ENCODE results near the gene EPAS1.

DNA sequence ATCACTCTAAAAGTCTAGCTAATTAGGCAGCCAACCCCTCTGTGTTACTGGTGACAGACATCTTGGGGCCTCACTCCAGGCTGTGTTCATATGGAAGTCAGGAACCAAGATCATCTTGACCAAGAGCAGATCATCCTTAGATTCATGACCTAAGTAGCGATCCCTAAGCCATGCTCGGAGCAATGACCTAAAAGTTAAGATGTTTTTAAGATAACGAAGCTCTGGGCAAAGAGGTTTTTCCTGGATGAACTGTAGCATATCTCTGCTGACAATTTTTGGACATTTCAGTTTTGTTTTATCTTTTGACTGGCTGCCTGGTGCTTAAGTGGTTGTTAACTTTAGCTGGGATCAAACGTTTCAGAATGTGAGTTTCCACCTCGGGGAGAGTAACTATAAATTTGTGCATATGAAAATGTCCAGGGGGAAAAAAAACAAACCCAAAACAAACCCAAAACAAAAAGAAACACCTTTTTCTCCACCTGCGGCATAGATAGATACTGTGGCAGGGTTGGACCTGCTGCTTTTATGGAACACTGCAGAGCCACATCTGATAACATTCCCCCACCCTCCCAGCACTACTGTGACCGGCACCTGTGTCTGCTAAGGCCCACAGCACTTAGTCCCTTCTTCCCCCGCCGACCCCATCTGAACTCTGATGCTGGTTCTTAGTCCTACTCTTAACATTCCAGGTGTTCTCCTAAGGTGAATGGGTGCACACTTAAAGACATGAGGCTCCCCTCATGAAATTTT is 45.5 kb downstream of the EPAS1 start:
- TF ChIP-seq, protein P1, sequence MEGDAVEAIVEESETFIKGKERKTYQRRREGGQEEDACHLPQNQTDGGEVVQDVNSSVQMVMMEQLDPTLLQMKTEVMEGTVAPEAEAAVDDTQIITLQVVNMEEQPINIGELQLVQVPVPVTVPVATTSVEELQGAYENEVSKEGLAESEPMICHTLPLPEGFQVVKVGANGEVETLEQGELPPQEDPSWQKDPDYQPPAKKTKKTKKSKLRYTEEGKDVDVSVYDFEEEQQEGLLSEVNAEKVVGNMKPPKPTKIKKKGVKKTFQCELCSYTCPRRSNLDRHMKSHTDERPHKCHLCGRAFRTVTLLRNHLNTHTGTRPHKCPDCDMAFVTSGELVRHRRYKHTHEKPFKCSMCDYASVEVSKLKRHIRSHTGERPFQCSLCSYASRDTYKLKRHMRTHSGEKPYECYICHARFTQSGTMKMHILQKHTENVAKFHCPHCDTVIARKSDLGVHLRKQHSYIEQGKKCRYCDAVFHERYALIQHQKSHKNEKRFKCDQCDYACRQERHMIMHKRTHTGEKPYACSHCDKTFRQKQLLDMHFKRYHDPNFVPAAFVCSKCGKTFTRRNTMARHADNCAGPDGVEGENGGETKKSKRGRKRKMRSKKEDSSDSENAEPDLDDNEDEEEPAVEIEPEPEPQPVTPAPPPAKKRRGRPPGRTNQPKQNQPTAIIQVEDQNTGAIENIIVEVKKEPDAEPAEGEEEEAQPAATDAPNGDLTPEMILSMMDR (IDR thresholded peaks at IDR 0.05) = no peak
- no peak for TF ChIP-seq EZH2 (IDR thresholded peaks at IDR 0.05)
- no peak for TF ChIP-seq EZH2phosphoT487 (IDR thresholded peaks at IDR 0.05)
